Right kidney (tissue), 1 donor: ENCODE data around the gene PCDHA13.
"Not testable (repeated sequence)": the region's sequence is repeated elsewhere in the genome, so short reads cannot be mapped to it uniquely, and the experiment has no call there.

Experiments
- DNase-seq: peaks from one replicate; pipeline ENCODE4 v3.0.0-alpha.2; 2016

The PCDHA13 gene

GRCh38 chr5:140868721-140869554 lies 13.0 kb upstream of the PCDHA13 start, which contains the start of gene PCDHA11:
Gene PCDHA11 (plus strand): TSS chr5:140868957. CDS start chr5:140869104, 147 bp downstream.
- no peak for DNase-seq

GRCh38 chr5:140869555-140869886 lies 12.4 kb upstream of the PCDHA13 start:
- no peak for DNase-seq

GRCh38 chr5:140870221-140871201 lies 11.4 kb upstream of the PCDHA13 start:
- no peak for DNase-seq

DNA sequence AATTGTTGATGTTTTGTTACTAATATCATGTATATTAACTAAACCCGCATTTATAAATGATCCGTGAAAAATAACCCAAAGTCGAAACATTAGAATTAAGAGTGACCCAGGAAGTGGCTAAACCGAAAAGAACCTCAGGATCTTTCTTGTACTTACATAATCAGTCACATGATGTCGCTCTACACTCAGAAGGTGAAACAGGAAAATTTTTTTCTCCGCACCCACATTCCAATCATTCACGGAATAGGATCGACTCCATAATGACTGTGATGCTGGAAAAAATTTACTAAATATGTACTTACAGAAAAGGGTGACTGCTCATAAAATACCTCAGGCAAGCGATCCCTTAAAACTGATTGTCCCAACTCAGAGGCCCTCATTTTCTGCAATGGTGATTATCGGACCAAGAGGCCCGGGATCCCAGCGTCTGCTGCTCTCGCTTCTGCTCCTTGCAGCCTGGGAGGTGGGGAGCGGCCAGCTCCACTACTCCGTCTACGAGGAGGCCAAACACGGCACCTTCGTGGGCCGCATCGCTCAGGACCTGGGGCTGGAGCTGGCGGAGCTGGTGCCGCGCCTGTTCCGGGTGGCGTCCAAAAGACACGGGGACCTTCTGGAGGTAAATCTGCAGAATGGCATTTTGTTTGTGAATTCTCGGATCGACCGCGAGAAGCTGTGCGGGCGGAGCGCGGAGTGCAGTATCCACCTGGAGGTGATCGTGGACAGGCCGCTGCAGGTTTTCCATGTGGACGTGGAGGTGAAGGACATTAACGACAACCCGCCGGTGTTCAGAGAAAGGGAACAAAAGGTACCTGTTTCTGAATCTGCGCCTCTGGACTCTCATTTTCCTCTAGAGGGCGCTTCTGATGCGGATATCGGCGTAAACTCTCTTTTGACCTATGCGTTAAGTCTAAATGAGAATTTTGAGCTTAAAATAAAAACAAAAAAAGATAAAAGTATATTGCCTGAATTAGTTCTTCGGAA lies 6.5 kb upstream of the PCDHA13 start, which contains the start of gene PCDHA12:
TSS of gene PCDHA12 (plus strand) at position 224 of the 981 bp plus-strand sequence. CDS start at position 389, 165 bp downstream.
- DNase-seq: no peak

- not testable (repeated sequence) for DNase-seq
Observed at GRCh38 chr5:140876541-140877261, 5.2 kb upstream of the PCDHA13 start.

DNA sequence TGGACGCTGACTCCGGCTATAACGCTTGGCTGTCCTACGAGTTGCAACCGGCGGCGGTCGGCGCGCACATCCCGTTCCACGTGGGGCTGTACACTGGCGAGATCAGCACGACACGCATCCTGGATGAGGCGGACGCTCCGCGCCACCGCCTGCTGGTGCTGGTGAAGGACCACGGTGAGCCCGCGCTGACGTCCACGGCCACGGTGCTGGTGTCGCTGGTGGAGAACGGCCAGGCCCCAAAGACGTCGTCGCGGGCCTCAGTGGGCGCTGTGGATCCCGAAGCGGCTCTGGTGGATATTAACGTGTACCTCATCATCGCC lies 4.7 kb upstream of the PCDHA13 start:
- no peak for DNase-seq

DNA sequence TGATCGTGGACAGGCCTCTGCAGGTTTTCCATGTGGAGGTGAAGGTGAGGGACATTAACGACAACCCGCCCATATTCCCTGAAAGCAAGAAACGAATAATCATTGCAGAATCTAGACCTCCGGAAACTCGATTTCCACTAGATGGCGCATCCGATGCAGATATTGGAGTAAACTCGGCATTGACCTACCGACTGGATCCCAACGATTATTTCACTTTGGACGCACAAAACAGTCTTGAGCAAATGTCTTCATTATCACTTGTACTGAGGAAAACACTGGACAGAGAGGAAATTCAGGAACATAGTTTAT lies 621 bp downstream of the PCDHA13 start:
- no peak for DNase-seq

GRCh38 chr5:140883373-140883772 lies 1.4 kb downstream of the PCDHA13 start:
- DNase-seq: no peak

- DNase-seq: no peak
Observed at GRCh38 chr5:140883927-140884697, 2.2 kb downstream of the PCDHA13 start.

GRCh38 chr5:140916325-140916724 lies 34.4 kb downstream of the PCDHA13 start:
- no peak for DNase-seq

DNA sequence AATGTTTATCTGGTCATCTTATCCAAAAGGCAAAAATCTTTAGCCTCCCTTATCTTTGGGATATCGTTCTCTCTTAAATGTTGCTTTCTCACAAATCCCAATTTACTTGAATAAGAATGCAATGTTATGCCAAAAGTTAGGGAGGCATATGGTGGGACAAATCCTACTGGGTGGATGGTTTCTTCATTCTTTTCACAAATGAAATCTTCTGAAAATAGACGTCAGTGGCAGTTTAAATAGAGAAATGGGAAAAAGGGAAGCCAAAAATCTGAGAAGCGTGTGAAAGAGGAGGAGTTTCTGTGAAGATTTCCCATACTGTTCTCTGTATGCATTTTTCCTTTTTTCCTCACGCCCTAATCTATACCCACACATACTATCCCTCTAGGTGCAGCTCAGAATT lies 41.7 kb downstream of the PCDHA13 start:
- no peak for DNase-seq

DNA sequence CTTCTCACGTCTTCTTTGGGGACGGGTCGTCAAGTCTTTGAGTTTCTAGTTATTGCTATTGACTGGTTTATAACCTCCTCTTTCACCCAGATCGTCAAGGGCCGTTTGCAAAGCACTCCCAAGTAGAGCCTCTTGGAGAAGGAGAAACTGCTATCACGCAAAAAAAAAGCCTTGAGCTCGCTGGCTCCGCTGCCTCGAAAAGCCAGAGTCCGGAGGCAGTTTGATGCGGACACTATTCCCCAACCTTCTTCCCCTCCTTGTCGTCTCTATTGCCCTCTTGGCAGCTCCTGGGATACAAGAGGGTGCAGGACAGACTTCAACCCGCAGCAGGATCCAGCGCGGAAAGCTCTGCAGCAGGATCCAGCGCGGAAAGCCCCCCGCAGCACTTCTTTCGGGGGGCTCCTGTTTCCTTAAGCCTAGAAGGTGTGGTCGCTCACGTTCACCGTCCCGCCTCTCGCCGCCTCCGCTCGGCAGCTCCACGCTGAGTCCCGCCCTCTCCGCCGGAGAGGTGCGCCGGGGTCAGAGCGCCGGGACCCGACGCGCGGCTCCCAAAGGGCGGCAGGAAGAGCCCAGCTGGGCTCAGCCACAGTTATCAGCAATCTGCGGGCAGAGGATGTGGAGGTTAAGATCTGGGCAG lies 44.0 kb downstream of the PCDHA13 start, which contains the start of gene PCDHAC1:
TSS of gene PCDHAC1 (plus strand) at position 494 of the 637 bp plus-strand sequence. CDS start 594 bp downstream, outside the sequence.
- peak; percentile 62 for DNase-seq

GRCh38 chr5:140926443-140927227 lies 44.7 kb downstream of the PCDHA13 start:
- peak; percentile 72 for DNase-seq

- no peak for DNase-seq
Observed at GRCh38 chr5:140927228-140927573, 45.3 kb downstream of the PCDHA13 start.
